ENCODE results near the gene GNB1L.
A peak's percentile ranks its signal among the peaks of the same experiment; 100 is the strongest.

The GNB1L gene

DNA sequence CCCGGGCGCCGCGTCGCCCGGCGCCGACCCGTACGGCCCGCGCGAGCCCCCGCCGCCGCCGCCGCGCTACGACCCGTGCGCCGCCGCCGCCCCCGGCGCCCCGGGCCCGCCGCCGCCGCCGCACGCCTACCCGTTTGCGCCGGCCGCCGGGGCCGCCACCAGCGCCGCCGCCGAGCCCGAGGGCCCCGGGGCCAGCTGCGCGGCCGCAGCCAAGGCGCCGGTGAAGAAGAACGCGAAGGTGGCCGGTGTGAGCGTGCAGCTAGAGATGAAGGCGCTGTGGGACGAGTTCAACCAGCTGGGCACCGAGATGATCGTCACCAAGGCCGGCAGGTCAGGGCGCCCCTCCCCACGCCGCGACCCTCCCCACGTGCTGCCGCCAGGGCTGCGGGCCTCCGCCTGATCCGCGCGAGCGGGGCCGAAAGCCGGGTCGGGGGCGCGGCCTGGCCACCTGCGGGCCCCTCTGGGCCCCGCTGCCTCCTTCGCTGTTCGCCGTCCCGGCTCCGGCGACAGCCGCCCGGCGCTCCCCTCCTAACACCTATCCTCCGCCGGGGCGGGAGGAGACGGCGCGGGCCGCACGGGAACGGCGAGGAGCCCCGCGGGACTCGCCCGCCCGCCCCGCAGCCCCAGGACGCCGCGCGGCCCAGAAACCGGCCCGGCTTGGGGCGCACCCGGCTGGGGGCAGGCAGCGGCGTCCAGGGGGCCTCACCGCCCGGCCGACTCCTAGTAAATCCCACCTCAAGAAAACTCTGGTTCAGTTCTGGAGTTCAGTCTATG lies 93.5 kb downstream of the GNB1L start:
- no peak for DNase-seq
- no peak for ATAC-seq

DNA sequence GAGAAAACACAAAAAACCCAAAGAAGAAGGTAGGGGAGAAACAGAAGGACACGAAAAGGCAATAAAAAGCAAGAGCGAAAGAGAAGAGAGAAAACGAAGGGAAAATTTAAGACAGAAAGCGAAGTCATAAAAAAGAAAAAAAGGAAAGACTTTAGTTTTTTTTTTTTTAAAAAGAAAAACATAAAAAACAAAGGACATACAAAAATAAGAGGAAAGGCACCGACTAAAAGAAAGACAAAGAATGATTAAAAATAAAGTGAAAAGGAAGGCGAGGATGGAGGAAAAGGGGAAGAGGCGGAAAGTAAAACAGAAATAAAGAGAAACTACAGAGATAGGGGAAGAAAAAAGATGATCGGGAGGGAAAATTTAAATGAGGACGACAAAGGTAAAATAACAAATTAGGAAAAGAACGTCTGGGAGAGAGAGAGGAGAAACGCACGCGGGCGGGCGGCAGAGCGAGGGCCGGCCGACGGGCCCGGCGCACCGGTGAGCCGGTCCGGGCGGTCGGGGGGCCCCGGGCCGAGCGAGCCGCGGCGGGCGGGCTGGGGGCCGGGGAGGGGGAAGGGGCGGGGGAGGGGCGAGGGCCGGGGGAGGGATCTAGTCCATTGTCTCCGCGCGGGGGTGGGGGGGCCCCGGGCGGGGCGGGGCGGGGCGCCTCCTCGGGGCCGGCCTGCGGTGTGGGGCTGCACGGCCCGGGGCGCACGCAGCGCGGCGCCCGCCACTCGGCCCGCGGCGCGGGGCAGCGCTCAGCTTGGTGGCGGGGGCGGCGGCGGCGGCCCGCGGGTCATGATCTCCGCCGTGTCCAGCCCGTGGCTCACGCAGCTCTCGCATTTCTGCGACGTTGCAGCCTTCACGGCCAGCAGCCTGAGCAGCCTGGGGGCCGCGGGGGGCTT lies 94.4 kb downstream of the GNB1L start, which contains the start of gene TBX1:
TBX1 (plus strand) TSS at position 721 of the 893 bp plus-strand sequence; CDS start at position 787, 66 bp downstream.
- ATAC-seq, result no peak
- no peak for DNase-seq

GRCh38 chr22:19759427-19760057 lies 95.1 kb downstream of the GNB1L start:
- no peak for ATAC-seq
- DNase-seq, result no peak

DNA sequence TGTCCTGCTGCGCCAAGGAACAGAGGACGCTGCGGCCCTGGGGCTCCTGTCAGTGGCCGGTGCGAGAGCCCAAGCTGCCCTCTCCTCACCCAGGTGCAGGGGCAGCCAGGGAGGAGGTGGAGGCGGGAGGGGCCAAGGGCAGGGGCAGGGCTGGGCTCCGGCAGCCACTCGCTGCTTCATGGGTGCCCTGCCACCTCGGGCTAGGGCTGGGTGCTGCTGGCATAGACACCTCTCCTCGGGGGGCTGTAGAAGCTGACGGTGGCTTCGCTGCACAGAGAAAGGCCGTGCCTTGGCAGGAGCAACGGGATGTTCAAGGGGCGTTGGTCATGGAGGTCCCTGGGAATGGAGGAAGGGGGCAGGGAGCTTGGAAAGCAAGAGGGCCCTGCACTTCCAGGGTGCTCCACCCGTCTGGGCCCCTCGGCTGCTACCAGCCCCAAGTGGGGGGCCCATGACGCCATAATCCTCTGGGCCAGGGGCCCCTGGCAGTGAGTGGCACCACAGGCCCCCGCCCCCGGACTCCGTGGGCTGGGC lies 95.7 kb downstream of the GNB1L start:
- no peak for DNase-seq
- no peak for ATAC-seq

DNA sequence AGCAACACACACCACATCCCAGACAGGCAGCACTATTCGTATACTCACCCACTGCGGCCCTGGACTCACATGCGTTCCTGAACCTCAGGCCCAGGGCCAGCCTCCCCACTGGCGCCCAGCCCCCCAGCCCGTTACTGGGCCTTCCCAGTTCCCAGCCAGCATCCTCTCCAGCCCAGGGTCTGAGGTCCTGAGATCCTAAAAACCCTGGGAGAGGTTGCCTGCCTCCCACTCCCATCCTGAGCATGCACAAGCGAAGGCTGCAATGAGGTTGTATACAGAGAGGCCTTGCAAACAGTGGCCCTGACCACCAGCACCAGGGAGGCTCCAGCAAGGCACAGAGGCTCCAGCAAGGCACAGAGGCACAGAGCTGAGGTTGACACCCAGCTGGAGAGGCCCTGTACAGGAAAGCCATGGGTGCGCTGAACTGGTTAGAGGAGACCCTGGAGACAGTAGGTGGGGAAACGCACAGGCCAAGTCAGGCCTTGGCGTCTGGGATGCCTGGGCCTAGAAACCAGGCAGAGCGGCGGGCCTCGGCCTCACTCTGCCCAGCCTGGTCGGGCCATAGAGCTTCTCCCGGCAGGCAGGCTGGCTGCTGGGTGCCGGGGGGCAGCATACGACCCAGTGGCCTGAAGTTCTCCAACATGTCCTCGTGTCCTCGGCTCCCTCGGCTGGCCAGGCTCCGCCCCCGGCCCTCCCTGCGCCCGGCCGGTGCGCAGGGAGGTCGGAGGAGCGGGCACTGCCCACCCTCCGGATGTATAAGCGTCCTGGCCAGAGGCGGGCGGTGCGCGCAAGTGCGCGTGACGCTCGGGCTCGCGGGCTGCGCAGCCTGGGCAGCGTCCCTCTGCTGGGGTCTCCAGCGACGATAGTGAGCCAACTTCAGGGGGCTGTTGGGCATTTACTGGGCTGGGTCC lies 96.4 kb downstream of the GNB1L start:
- DNase-seq (no peak), ATAC-seq (no peak)

DNA sequence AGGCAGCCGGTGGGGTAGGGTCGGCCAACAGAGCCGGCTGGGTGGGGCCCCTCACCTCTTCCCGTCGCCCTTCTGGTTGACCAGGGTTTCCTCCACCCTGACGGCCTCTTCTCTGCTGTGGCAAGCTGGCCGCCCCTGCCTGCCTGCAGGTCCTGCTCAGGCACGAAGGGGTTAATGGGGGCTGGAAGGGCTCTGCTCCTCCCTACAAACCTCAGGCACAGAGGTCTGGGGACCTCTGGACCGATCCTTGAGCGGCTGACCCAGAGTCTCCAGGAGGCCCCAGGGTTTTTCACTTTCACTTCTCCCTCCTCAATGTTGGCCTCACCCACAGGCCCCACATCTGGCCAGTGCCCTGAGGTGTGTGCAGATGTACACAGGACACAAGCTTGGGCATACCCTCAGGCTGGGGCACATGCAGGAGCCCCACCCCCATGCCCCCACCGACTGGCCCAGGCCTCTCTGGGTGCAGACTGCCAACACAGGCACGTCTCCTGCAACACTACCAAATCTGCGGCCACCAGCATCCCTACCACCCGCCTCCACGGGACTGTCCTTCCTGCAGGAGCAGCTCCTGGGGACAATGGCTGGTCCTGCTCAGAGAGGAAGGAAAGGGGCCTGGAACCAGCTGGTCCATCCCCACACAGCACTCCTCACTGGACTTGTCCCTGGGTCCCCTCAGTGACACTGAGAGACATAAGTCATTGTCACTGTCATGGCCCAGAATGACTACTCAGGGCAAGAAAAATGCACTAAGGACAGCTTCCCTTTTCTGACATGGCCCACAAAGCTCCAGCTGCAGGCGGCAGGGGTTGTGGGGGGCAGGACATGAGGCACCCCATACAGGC lies 97.3 kb downstream of the GNB1L start:
- DNase-seq (no peak), ATAC-seq (no peak)

DNA sequence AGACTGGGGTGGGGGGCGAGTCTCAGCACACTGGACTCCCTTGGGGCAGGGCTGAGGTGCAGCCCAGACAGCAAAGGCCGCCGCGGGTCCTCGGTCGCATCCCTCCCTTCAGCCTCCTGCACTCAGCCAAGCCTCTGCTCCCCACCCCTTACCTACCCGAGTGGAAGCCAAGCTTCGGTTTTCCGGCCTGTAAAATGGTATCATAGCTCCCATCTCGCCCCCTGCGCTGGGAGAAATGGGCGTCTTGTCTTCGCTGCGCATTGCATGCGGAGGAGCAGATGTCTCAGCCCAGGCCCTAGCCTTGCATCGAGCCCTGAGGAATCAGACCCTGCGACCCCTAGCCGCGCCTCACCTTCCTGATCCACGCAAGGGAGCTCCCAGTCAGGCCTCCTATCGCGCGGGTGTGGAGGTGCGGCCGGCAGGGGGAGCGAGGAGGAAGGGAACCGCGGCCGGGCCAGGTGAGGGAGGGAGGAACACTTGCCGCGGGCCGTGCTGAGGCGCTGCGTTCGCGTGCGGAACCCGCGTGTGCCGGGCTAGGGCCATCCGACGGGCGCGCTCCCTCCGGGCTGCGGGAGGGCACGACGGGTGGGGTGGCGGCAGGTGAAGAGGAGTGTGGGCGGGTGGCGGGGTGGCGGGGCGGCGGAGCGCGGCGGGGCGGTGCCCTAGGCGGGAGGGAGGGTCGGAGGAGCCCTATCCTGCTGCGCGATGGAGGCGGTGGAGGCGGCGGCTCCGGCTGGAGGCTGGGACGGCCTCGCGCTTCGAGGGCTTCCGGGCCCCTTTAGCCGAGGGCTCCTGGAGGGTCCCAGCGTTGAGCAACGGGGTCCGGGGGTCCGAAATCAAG lies 98.2 kb downstream of the GNB1L start:
- DNase-seq (peak; percentile 64), ATAC-seq (peak; percentile 33)

GRCh38 chr22:19755722-19756287 lies 98.9 kb downstream of the GNB1L start:
- ATAC-seq, result no peak

DNA sequence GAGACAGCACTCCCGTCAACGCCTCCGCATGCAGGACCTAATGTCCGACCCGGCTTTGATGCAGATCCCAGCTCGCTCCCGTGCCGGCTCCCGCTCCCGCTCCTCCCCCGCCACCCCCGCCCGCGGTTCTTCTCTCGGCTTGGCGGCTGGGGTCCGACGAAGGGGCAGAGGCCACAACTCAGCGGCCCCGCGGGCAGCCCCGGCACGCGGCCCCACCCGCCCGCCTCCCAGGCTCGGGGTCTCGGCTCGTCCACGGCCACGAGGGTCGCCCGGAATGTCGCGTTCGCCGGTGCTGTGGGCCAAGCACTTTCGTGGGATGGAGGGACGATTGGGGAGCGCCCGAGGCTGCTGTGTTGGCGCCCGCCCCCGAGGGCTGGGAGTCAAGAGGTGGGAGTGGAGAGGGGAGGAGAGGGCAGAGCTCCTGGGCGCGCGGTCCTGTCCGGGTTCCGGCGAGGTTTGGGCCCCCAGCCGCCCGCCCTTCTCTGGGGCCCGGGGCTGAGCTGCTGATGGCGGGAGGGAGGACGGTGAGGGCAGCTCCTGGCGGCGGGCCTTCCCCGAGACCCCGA lies 99.4 kb downstream of the GNB1L start:
- ATAC-seq, result no peak
- DNase-seq, result no peak

More at GRCh38 chr22:19755722-19756287, 98.9 kb downstream of the GNB1L start:
- DNase-seq, result no peak

DNA sequence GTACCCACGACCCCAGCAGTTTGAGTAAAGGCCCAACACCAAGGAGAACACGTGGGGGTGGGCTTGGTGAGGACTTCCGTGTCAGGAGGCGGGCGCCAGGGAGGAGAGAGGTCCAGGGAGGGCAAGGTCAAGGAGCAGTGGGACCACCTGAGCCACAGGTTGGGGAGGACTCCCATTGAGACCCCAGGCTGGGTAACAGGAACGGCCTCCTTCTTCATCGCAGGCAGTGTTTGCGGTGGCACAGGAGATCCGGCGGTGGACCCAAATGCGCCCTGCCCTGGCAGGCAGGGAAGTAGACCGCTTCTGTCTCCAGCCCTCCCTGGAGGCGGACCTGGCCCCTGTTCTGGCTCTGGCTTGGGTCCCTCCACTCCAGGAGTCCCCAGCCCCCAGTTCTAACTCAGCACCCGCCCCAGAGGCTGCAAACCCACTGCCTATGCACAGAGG lies 100.0 kb downstream of the GNB1L start:
- DNase-seq (no peak), ATAC-seq (no peak)

- ATAC-seq (no peak), DNase-seq (no peak)
Measured at GRCh38 chr22:19753996-19754700, 100.5 kb downstream of the GNB1L start.

- DNase-seq (no peak), ATAC-seq (no peak)
Measured at GRCh38 chr22:19753090-19753842, 101.4 kb downstream of the GNB1L start.

DNA sequence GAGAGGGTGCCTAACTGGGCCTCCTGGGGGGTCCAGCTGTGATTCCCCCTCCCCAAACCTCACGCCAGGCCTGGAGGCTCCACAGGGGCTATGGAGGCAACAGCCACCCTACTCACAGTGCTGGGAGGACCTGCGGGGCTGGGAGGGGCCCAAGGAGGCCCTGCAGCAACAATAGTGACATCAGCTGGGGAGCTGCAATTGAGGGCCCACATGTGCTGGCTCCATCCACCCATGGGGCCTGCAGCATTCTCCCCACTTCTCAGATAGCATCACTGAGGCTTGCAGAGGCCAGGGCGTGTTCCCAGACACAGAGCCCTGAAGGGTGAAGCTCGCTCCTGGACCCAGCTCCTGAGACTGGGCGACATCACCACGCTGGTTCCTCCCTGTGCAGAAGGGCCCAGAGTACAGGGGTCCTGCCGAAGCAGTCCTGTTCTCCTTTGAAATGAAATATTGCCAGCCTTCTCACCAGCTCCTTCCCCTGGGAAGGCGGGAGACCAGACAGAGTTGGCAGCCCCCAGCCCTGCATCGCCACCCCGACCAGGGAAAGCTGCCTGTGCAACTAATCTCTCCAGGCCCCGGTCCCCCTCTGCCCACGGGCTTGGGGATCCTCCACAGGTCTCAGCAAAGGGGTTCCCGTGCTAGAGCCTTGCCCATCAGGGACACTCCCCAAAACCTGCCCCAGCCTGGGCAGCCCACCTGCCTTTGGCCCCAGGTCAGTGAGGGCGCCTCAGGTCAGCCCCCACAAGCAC lies 103.0 kb downstream of the GNB1L start:
- no peak for DNase-seq
- no peak for ATAC-seq

DNA sequence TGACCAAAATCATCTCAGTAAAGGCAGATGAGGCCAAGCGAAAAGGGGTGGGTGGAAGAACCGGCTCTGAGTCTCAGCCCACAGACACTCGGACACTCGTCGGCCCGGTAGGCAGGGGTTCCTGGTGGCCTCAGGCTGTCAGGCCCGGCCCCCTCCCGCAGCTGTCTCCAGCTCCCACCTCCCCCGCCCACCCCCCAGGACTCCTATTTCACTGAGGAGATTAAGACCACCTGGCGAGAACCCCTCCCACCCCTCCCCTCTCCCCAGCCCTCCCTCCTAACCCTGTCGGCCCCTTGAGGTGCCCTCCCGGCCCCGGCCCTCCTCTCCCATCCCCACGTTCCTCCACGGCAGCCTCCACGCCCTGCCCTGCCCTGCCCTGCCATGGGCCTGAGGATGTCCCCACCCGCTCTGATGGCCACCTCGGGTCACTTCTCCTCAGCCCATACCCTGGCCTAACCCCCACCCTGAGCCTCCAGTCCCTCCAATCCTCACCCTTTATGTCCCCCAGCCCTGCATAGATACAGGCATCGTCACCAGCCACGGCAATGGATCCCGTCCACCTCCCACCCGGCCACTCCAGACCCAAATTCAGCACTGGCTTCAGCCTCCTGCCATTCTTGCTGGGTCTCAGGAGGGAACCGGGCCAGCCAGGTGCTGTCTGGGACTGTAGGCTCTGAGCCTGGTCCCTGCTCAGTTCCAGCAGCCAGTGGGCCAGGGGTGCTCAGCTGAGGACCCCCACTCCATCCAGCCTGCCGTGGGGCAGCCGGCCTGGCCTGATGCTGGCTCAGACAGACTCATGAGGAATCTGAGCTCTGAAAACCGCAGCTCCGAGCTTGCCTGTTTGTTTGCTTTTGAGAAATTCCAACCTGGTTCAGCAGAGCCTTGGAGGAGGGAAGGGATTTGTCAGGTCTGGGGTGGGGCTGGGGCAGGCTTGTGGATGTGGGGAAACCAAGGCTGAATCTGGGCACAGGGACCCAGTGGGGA lies 103.9 kb downstream of the GNB1L start:
- no peak for ATAC-seq
- no peak for DNase-seq

- ATAC-seq (no peak), DNase-seq (no peak)
Measured at GRCh38 chr22:19749876-19750275, 104.8 kb downstream of the GNB1L start.
